A549 treated with Hydrocortisone at 1 μM for 4 hours (cell line): Measurements from ENCODE around the gene TMEM106B. TPM values are rescaled to one million over a fixed set of nuclear protein-coding genes. Genes with fewer than 3 reads are reported as not detected.

Experiments used
- total RNA-seq: library from RNA; stranded (reverse); fragments of 200-300 nt; extraction: Qiagen RNA extraction; gene quantifications from 5 replicates; pipeline ENCODE4 v1.2.3, GENCODE V29; 2022

TMEM106B gene
- total RNA-seq: 28.7 to 38.2 TPM (median 33.8 TPM) in 5 replicates

GRCh38 chr7:12211054-12211710 lies at the start of gene TMEM106B:
Gene TMEM106B (plus strand): TSS chr7:12211294. CDS start chr7:12214811, 3,517 bp downstream.

Other genes starting within 250 kb of the TMEM106B start
- gene VWDE, start 192.6 kb downstream of the TMEM106B start, total RNA-seq: 0.31 to 0.70 TPM (median 0.43 TPM) in 5 replicates